Neuronal stem cell (in vitro differentiated cells): ENCODE measurements around the gene TTC9.
A peak's percentile ranks its signal among the peaks of the same experiment; 100 is the strongest.

Experiments
- DNase-seq: peaks from one replicate; pipeline ENCODE4 v3.0.0-alpha.2; 2013; ENCODE audit warnings: low spot score
- H2AFZ ChIP-seq: one replicate; pipeline ENCODE4 v1.6.1; 2013; ENCODE audit warnings: mild to moderate bottlenecking, low read length, inconsistent platforms
- H2AK5ac ChIP-seq: 2 replicates; pipeline ENCODE4 v1.6.1; 2013; ENCODE audit warnings: low read depth, mild to moderate bottlenecking, inconsistent platforms, low read length, moderate library complexity, mixed read lengths
- H2BK120ac ChIP-seq: 2 replicates; pipeline ENCODE4 v1.6.1; 2013; ENCODE audit warnings: low read depth, mild to moderate bottlenecking, inconsistent platforms, low read length, moderate library complexity, mixed read lengths
- H2BK12ac ChIP-seq: one replicate; pipeline ENCODE4 v1.6.1; 2013; ENCODE audit warnings: low read length, inconsistent platforms
- H2BK15ac ChIP-seq: 2 replicates; pipeline ENCODE4 v1.6.1; 2013; ENCODE audit warnings: mild to moderate bottlenecking, low read length, inconsistent platforms, mixed read lengths
- H2BK5ac ChIP-seq: one replicate; pipeline ENCODE4 v1.6.1; 2013; ENCODE audit warnings: inconsistent platforms, mild to moderate bottlenecking, low read length, moderate library complexity
- H3K14ac ChIP-seq: one replicate; pipeline ENCODE4 v1.6.1; 2013; ENCODE audit warnings: low read length, inconsistent platforms
- H3K18ac ChIP-seq: 2 replicates; pipeline ENCODE4 v1.6.1; 2013; ENCODE audit warnings: low read length, inconsistent platforms
- H3K23ac ChIP-seq: 2 replicates; pipeline ENCODE4 v1.6.1; 2013; ENCODE audit warnings: low read depth, mild to moderate bottlenecking, mixed read lengths, low read length, inconsistent platforms; ENCODE audit not compliant: poor library complexity
- H3K27ac ChIP-seq: replicated peaks from 3 replicates; pipeline ENCODE4 v1.5.1; 2013; ENCODE audit warnings: low read length, inconsistent platforms
- H3K27me3 ChIP-seq, 3 experiments: 2 replicates each; pipeline ENCODE4 v1.6.1; 2013; ENCODE audit warnings: low read length in 3 of 3, mild to moderate bottlenecking in 2 of 3, inconsistent platforms in 1 of 3, low read depth in 1 of 3, mixed read lengths in 1 of 3, moderate library complexity in 1 of 3; ENCODE audit not compliant: control insufficient read depth in 3 of 3, insufficient read depth in 3 of 3
- H3K36me3 ChIP-seq, 2 donors: replicated peaks in 1 of 2; 2 replicates each; pipeline ENCODE4 v1.6.1; 2013; ENCODE audit warnings: low read length in 2 of 2; ENCODE audit not compliant: control insufficient read depth in 2 of 2, insufficient read depth in 2 of 2
- H3K4ac ChIP-seq: 2 replicates; pipeline ENCODE4 v1.6.1; 2013; ENCODE audit warnings: inconsistent platforms, mild to moderate bottlenecking, low read length, moderate library complexity
- H3K4me1 ChIP-seq, 2 donors: 1 replicate in 1 of 2; 2 replicates in 1 of 2; pipeline ENCODE4 v1.6.1; 2013; ENCODE audit warnings: low read length in 2 of 2, low read depth in 1 of 2; ENCODE audit not compliant: control insufficient read depth in 2 of 2, insufficient read depth in 1 of 2
- H3K4me2 ChIP-seq: one replicate; pipeline ENCODE4 v1.6.1; 2013; ENCODE audit warnings: mild to moderate bottlenecking, low read length, inconsistent platforms; ENCODE audit not compliant: insufficient read depth, poor library complexity, severe bottlenecking
- H3K4me3 ChIP-seq, 2 donors: 2 replicates each; pipeline ENCODE4 v1.5.1; 2013; ENCODE audit warnings: low read length in 2 of 2, mild to moderate bottlenecking in 2 of 2, inconsistent platforms in 1 of 2, moderate library complexity in 1 of 2
- H3K79me1 ChIP-seq: one replicate; pipeline ENCODE4 v1.6.1; 2013; ENCODE audit warnings: low read depth, mild to moderate bottlenecking, inconsistent platforms, low read length, moderate library complexity
- H3K9ac ChIP-seq: one replicate; pipeline ENCODE4 v1.6.1; 2013; ENCODE audit warnings: mild to moderate bottlenecking, low read depth, low read length, inconsistent platforms; ENCODE audit not compliant: poor library complexity
- H3K9me3 ChIP-seq, 2 donors: replicated peaks in 1 of 2; 2 replicates each; pipeline versions ENCODE3 to v1.6.1; 2013; ENCODE audit warnings: low read length in 2 of 2, mild to moderate bottlenecking in 2 of 2, inconsistent platforms in 1 of 2, low read depth in 1 of 2, mixed read lengths in 1 of 2, moderate library complexity in 1 of 2; ENCODE audit not compliant: control insufficient read depth in 2 of 2, insufficient read depth in 1 of 2
- H4K8ac ChIP-seq: one replicate; pipeline ENCODE4 v1.6.1; 2013; ENCODE audit warnings: low read depth, mild to moderate bottlenecking, inconsistent platforms, low read length, moderate library complexity
- H4K91ac ChIP-seq: one replicate; pipeline ENCODE4 v1.6.1; 2013; ENCODE audit warnings: low read length, low read depth, mild to moderate bottlenecking, inconsistent platforms; ENCODE audit not compliant: poor library complexity
- WGBS, 2 donors: extraction: QIAGEN DNeasy Blood & Tissue Kit; methylation state at CpG; one replicate each; pipeline ENCODE4 v1.1.7; 2013; ENCODE audit warnings: missing lambda C conversion rate in 2 of 2, mixed read lengths in 1 of 2; ENCODE audit not compliant: insufficient read length in 2 of 2, insufficient replicate concordance in 1 of 2; ENCODE audit errors: extremely low coverage in 2 of 2; 5-methylcytosine and 5-hydroxymethylcytosine counted together

The TTC9 gene

GRCh38 chr14:70696026-70696425 is 54.3 kb downstream of the TTC9 start:
- Histone ChIP-seq H3K9me3 (no peaks in the 10 kb centered on the region), H4K91ac (no peak overlapping the region), H2BK12ac (no peak overlapping the region), H3K4me2 (no peak overlapping the region), H3K18ac (no peak overlapping the region), H2BK120ac (no peak overlapping the region), H2BK5ac (no peak overlapping the region), H3K4me3 (no peak overlapping the region), H2AK5ac (no peak overlapping the region), H2AFZ (no peak overlapping the region), H3K9ac (no peak overlapping the region), H3K4ac (no peak overlapping the region), H3K14ac (no peak overlapping the region), H2BK15ac (no peak overlapping the region), H3K79me1 (no peaks in the 10 kb centered on the region), H3K27ac (no peak overlapping the region), H3K27me3 (peaks cover 0 to 8% (median 0%) of the 10 kb centered on the region in 3 experiments), H3K23ac (no peak overlapping the region), H4K8ac (no peak overlapping the region), H3K4me1 (peaks cover 0 to 3% of the 10 kb centered on the region in 2 donors), H3K36me3 (no peaks in the 10 kb centered on the region)
- DNase-seq, result no peak
- no CpG with 5 or more reads among the region's 2 CpGs for WGBS, 2 donors

GRCh38 chr14:70697701-70698100 is 56.0 kb downstream of the TTC9 start:
- Histone ChIP-seq H3K4ac (no peak overlapping the region), H2AK5ac (no peak overlapping the region), H3K36me3 (no peaks in the 10 kb centered on the region), H3K4me2 (no peak overlapping the region), H3K27me3 (peaks cover 0 to 8% (median 0%) of the 10 kb centered on the region in 3 experiments), H3K14ac (no peak overlapping the region), H3K4me3 (no peak overlapping the region), H3K23ac (no peak overlapping the region), H4K91ac (no peak overlapping the region), H2AFZ (no peak overlapping the region), H3K27ac (no peak overlapping the region), H2BK12ac (no peak overlapping the region), H3K9me3 (no peaks in the 10 kb centered on the region), H3K9ac (no peak overlapping the region), H3K4me1 (peaks cover 0 to 3% of the 10 kb centered on the region in 2 donors), H2BK120ac (no peak overlapping the region), H3K79me1 (no peaks in the 10 kb centered on the region), H2BK5ac (no peak overlapping the region), H2BK15ac (no peak overlapping the region), H4K8ac (no peak overlapping the region), H3K18ac (no peak overlapping the region)
- WGBS, 2 donors, result no CpG with 5 or more reads among the region's 2 CpGs
- DNase-seq, result no peak

DNA sequence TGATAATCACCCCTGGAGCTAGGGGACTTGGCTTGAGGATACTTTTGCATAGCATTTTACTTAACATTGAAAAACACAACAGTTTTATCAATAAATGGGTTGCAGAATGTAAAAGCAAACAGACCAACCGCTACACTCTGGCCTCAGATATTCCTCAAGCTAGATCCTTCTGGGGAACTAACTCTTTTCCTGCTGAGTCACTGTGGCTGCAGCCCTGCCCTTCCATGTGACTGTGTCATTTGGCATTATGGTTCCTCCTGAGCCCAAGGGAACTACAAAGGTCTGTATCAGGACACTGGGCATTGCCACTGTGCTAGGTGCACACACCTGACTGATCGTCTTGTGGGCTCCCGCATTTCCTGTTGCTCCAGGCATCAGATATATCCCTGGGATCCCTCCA is 56.6 kb downstream of the TTC9 start:
- no CpG with 5 or more reads among the region's 3 CpGs for WGBS, 2 donors

GRCh38 chr14:70699646-70700045 is 57.9 kb downstream of the TTC9 start:
- no CpG with 5 or more reads among the region's 5 CpGs for WGBS, 2 donors

More for the DNA sequence above, 56.6 kb downstream of the TTC9 start:
- no peak overlapping the region for H2AK5ac ChIP-seq
- no peak overlapping the region for H2BK12ac ChIP-seq
- no peaks in the 10 kb centered on the region for H3K9me3 ChIP-seq
- peaks cover 0 to 8% (median 0%) of the 10 kb centered on the region in 3 experiments for H3K27me3 ChIP-seq
- no peak overlapping the region for H4K8ac ChIP-seq
- H3K23ac ChIP-seq, result no peak overlapping the region
- peak overlapping the region; percentile 49 for H3K18ac ChIP-seq
- H2BK5ac ChIP-seq, result no peak overlapping the region
- no peak overlapping the region for H2BK15ac ChIP-seq
- H3K4ac ChIP-seq, result no peak overlapping the region
- H3K9ac ChIP-seq, result no peak overlapping the region
- H3K27ac ChIP-seq, result no peak overlapping the region
- peak overlapping the region; percentile 4 for H2AFZ ChIP-seq
- H2BK120ac ChIP-seq, result no peak overlapping the region
- H3K4me2 ChIP-seq, result no peak overlapping the region
- peaks cover 0 to 3% of the 10 kb centered on the region in 2 donors for H3K4me1 ChIP-seq
- no peak for DNase-seq
- no peaks in the 10 kb centered on the region for H3K36me3 ChIP-seq
- no peak overlapping the region for H3K4me3 ChIP-seq
- H3K79me1 ChIP-seq, result no peaks in the 10 kb centered on the region
- H4K91ac ChIP-seq, result no peak overlapping the region
- H3K14ac ChIP-seq, result no peak overlapping the region

More at GRCh38 chr14:70699646-70700045, 57.9 kb downstream of the TTC9 start:
- H2BK5ac ChIP-seq, result no peak overlapping the region
- no peak overlapping the region for H3K9ac ChIP-seq
- no peak overlapping the region for H3K4me2 ChIP-seq
- H3K27me3 ChIP-seq, result peaks cover 0 to 8% (median 0%) of the 10 kb centered on the region in 3 experiments
- no peak overlapping the region for H3K14ac ChIP-seq
- no peak overlapping the region for H2AK5ac ChIP-seq
- no peak overlapping the region for H3K4ac ChIP-seq
- no peak overlapping the region for H3K23ac ChIP-seq
- H2BK12ac ChIP-seq, result no peak overlapping the region
- H4K8ac ChIP-seq, result no peak overlapping the region
- H3K18ac ChIP-seq, result no peak overlapping the region
- H3K4me1 ChIP-seq, result peaks cover 0 to 3% of the 10 kb centered on the region in 2 donors
- H2BK15ac ChIP-seq, result no peak overlapping the region
- H3K4me3 ChIP-seq, result no peak overlapping the region
- no peak overlapping the region for H3K27ac ChIP-seq
- H3K36me3 ChIP-seq, result no peaks in the 10 kb centered on the region
- no peaks in the 10 kb centered on the region for H3K79me1 ChIP-seq
- H3K9me3 ChIP-seq, result no peaks in the 10 kb centered on the region
- H4K91ac ChIP-seq, result no peak overlapping the region
- no peak overlapping the region for H2BK120ac ChIP-seq
- H2AFZ ChIP-seq, result no peak overlapping the region
- no peak for DNase-seq
